ENCODE data around the gene C10orf105.

C10orf105 gene

GRCh38 chr10:71695502-71696476, 23.8 kb downstream of the C10orf105 start:
- DNase-seq, result no peak

DNA sequence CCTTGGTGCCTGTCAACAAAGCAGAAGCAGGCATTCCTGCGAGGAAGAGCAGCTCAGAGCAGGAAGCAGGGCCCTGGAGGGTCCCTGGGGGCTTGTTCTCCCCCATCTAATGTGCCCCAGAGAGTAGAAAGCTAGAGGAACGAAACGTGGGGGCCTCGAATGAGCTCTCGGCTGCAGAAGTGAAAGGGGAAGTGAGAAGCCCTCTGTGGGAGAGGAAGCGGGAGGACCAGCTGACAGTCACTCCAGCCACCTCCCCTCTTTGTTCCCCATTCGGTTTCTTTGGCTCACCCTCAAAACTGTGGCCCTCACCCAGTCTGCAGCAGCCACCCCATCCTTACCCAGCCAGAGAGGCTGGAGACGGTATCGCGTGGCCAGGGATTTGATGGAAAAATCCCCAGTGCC, 25.0 kb downstream of the C10orf105 start:
- DNase-seq, result no peak

- DNase-seq, result no peak
Measured at GRCh38 chr10:71694039-71694501, 25.5 kb downstream of the C10orf105 start.

DNA sequence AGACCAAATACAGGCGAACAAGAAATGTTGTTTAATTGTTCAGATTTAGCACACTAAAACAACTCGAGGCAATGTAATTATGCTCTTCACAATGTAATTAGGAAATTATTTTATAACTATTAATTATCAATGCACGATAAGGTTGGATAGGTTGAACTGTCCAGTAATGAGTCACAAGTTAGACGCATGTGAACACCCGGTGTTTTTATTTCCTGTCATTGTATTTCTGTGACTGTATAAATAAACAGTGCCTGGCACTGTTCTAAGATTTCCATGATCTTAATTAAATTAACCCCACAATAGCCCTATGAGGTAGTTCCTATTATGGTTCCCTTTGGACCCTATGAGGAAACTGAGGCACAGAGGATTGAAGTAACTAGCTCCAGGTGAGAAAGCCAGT, 26.2 kb downstream of the C10orf105 start:
- DNase-seq, result no peak

- DNase-seq, result no peak
Measured at GRCh38 chr10:71692598-71693306, 26.8 kb downstream of the C10orf105 start.

GRCh38 chr10:71691405-71691804, 28.2 kb downstream of the C10orf105 start:
- no peak for DNase-seq

GRCh38 chr10:71690094-71690720, 29.4 kb downstream of the C10orf105 start:
- DNase-seq, result no peak

GRCh38 chr10:71688256-71688655, 31.3 kb downstream of the C10orf105 start:
- no peak for DNase-seq

- DNase-seq, result no peak
Measured at GRCh38 chr10:71687480-71687879, 32.1 kb downstream of the C10orf105 start.

GRCh38 chr10:71687077-71687476, 32.5 kb downstream of the C10orf105 start:
- no peak for DNase-seq

GRCh38 chr10:71685554-71686232, 33.9 kb downstream of the C10orf105 start:
- DNase-seq, result no peak

DNA sequence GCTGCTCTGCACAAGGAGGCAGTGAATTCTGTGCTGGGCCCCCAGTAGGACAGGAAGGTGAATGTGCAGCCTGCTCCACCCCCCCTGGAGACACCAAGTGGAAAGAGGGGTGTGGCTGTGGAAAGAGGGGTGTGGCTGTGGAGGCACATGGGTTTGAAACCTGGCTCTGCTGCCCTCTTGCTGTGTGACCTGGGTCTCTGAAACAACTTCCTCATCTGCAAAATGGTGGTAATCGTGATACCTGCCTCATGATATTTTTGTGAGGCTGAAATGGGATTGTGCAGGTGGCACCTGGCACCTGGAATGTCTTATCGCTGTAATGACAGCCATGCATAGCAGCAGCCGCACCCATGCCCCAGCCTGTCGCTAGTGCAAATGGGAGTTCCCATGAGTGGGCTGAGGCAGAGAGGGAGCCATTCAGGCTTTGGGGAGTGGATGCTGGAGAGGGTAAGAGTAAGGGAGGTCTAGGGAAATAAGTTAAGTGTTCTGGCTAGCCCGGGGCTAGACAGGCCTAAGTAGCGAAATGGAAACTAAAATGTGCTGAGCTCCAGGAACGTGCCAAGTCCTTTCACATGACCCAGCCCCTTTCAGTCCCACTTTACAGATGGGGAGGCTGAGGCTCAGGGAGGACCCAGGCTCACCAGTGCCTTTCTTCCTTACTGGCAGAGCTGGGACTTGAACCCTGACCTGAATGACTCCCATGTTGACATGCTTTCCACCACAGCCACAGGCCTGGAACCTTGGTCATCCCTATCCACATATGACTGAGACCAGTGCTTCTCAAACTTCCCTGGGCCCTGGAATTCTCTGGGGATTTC, 35.0 kb downstream of the C10orf105 start:
- no peak for DNase-seq

GRCh38 chr10:71683301-71683700, 36.3 kb downstream of the C10orf105 start:
- no peak for DNase-seq

DNA sequence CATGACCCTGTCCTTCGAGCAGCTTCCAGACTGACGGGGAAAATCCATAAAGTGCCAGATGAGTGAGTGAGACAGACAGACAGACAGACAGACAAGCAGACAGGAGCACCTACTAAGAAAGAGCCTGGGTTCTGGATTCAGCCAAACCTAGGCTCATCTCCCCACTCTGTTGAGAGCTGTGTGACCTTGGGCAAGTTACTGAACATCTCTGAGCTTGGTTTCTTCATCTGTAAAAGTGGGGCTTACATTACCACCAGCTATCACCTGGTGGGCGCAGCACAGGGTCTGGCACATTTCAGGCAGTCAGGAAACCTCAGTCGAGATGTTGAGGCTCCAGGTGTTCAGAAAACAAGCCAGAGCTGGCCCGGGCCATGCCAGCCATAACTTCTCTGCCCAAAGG, 37.6 kb downstream of the C10orf105 start:
- DNase-seq, result no peak

- DNase-seq, result no peak
Measured at GRCh38 chr10:71679425-71679824, 40.2 kb downstream of the C10orf105 start.

GRCh38 chr10:71678057-71678805, 41.3 kb downstream of the C10orf105 start:
- DNase-seq, result no peak

DNA sequence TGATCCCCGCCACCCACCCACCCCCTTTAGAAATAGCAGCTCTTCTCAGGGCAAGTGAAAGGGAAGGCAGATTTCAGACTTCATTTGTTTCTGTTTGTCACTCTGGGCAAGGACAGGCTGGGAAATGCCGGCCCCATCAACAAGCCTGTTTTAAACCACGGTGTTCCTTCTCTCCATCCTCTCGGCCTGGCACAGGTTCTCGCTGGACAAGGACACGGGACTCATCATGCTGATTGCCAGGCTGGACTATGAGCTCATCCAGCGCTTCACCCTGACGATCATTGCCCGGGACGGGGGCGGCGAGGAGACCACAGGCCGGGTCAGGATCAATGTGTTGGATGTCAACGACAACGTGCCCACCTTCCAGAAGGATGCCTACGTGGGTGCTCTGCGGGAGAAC, 42.3 kb downstream of the C10orf105 start:
- no peak for DNase-seq

DNA sequence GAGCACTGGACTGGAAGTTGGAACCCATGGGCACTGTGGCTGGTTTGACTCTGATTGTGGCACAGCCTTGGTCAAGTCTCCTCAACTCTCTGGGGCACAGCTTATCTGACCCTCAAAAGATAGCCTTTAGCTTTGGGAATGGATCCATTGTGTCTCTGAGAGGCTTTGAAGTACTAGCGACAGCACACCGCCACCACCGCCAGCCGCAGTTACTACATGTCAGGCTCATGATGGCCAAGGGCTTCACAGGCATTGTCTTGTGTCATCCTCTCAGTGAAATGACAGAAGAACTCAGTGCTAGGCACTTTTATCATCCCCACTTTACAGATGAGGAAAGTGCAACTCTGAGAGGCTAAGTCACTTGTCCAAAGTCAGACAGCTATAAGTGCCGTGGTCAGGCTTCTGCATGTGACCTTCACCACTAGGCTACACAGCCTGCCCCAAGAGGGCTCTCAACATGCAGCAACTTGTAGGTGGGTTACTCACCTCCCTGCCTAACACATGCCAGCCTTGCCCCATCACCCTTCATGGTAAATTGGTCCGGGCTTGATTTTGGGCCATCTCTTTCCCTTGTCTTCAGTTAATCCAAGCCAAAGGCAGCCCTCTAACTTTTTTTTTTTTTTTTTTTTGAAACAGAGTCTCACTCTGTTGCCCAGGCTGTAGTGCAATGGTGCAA, 44.1 kb downstream of the C10orf105 start:
- DNase-seq, result no peak

DNA sequence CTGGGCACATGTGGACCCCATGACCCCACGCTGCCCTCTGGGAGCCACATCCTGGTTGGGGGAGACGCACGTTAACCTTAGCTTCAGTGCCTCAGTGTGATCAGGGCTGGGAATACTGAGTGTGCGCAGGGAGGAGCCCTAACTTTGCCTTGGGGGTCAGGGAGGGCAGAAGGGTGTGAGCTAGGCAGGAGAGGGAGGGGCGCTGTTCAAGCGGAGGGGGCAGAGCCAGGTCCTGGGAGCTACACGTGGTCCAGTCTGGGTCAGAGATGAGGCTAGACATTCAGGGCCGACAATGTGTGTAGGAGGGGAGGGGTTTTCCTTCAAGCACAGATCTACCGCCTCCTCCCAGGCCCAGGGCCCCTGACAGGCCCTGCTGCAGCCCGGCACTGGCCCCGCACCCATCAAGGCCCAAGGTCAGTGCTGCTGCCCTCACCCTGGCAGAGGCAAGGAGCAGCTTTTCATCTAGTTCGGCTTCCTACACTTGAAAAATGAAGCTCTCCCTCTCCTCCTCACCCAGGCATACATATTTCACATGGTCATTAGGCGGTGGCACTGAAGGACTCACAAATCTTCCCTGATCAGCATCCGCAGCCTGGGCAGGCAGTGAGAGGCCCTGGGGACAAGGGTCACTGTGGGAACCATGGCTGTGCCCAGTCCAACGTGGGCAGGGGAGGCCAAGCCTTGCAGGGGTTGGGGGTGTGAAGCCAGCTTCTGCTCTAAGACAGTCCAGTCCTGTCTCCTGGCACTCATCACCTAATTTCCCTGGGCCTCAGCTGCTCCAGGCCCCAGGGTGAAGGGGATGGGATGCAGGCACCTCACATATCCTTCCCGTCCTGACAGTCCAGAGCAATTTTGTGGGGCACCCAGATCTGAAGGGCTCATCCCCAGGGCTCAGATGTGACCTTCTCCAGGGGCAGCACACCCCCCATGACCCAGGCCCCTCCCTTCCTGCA, 47.3 kb downstream of the C10orf105 start:
- no peak for DNase-seq

Data from NCI-H1105 treated with DMSO at 0.1 percent for 48 hours (cell line).